Calu3 (cell line): ENCODE data around the gene ZBED2. TPM values are rescaled to one million over a fixed set of nuclear protein-coding genes. Genes with fewer than 3 reads are reported as not detected.

Experiments
- BruUV-seq: library from RNA; stranded (reverse); fragments of 400-500 nt; replicated peaks from 2 replicates; lab custom pipeline; 2021; lab: Mats Ljungman, UMichigan
- CTCF ChIA-PET: fragments of 300-600 bp; sonication (Branson Sonifier 250); formaldehyde crosslinking; loops from one replicate; lab custom pipeline; 2022; ENCODE audit warnings: antibody characterized with exemption; lab: Charles Lee
- DNase-seq: peaks from one replicate; pipeline ENCODE4 v3.0.0; 2022
- H3K27ac Mint-ChIP-seq: one replicate; pipeline ENCODE4 v1.8.0; 2022; ENCODE audit warnings: mixed read lengths; ENCODE audit not compliant: unreplicated experiment
- H3K27me3 Mint-ChIP-seq: one replicate; pipeline ENCODE4 v1.8.0; 2022; ENCODE audit warnings: mixed read lengths; ENCODE audit not compliant: unreplicated experiment
- H3K36me3 Mint-ChIP-seq: one replicate; pipeline ENCODE4 v1.8.0; 2022; ENCODE audit warnings: mild to moderate bottlenecking, moderate library complexity, mixed read lengths; ENCODE audit not compliant: insufficient read depth, unreplicated experiment
- H3K4me1 Mint-ChIP-seq: one replicate; pipeline ENCODE4 v1.8.0; 2022; ENCODE audit warnings: mild to moderate bottlenecking, low read depth, mixed read lengths; ENCODE audit not compliant: unreplicated experiment
- H3K4me3 Mint-ChIP-seq: one replicate; pipeline ENCODE4 v1.8.0; 2022; ENCODE audit warnings: mild to moderate bottlenecking, low read depth, moderate library complexity, mixed read lengths; ENCODE audit not compliant: unreplicated experiment
- H3K9me3 Mint-ChIP-seq: one replicate; pipeline ENCODE4 v1.8.0; 2022; ENCODE audit warnings: low read depth, mixed read lengths; ENCODE audit not compliant: unreplicated experiment
- CTCF ChIP-seq: fragments of 200-600 bp; IDR thresholded peaks from one replicate; pipeline ENCODE4 v1.8.0; 2022; ENCODE audit warnings: antibody characterized with exemption; ENCODE audit not compliant: unreplicated experiment
- intact Hi-C: fragments of 100-400 bp; cut with micrococcal nuclease; formaldehyde crosslinking; loops from one replicate; pipeline ENCODE4 v1.10.0; 2022; ENCODE audit not compliant: unreplicated experiment
- total RNA-seq: library from RNA; stranded (reverse); gene quantifications from 2 replicates; pipeline ENCODE4 v1.2.3, GENCODE V29; 2022

ZBED2 gene
- total RNA-seq, 1 experiment from 2014 or later = 0.24 TPM

GRCh38 chr3:111578867-111579266 is 16.3 kb downstream of the ZBED2 start:
- no TSS peak for BruUV-seq
- no peaks in the 10 kb centered on the region for H3K27me3 Mint-ChIP-seq
- no peak for TF ChIP-seq CTCF
- DNase-seq = no peak
- H3K27ac Mint-ChIP-seq = no peak overlapping the region
- H3K9me3 Mint-ChIP-seq = no peaks in the 10 kb centered on the region
- H3K36me3 Mint-ChIP-seq = no peaks in the 10 kb centered on the region
- intact Hi-C loops = loop anchor here (5.0 kb wide), 1 partner anchor 88 kb away; no protein-coding TSS in a partner anchor
- H3K4me1 Mint-ChIP-seq = peaks cover 33% of the 10 kb centered on the region
- no peak overlapping the region for H3K4me3 Mint-ChIP-seq
- CTCF ChIA-PET = interaction anchor here (0.5 to 2.5 kb wide), 6 partner anchors 13 to 508 kb away, joined by 3 to 44 read pairs (median 17); no protein-coding TSS in a partner anchor

GRCh38 chr3:111577798-111578685 is 17.1 kb downstream of the ZBED2 start:
- CTCF ChIA-PET = interaction anchor here (0.6 to 2.5 kb wide), 11 partner anchors 12 to 390 kb away, joined by 3 to 44 read pairs (median 4); no protein-coding TSS in a partner anchor
- Mint-ChIP-seq H3K27ac (no peak overlapping the region), H3K36me3 (no peaks in the 10 kb centered on the region), H3K4me1 (peaks cover 33% of the 10 kb centered on the region), H3K4me3 (no peak overlapping the region), H3K9me3 (no peaks in the 10 kb centered on the region), H3K27me3 (no peaks in the 10 kb centered on the region)
- peak; percentile 32 for DNase-seq
- BruUV-seq = no TSS peak
- TF ChIP-seq CTCF = no peak
- intact Hi-C loops = loop anchor here (1.0 to 5.0 kb wide), 3 partner anchors 38 to 113 kb away; no protein-coding TSS in a partner anchor

GRCh38 chr3:111577113-111577512 is 18.0 kb downstream of the ZBED2 start:
- no peaks in the 10 kb centered on the region for H3K27me3 Mint-ChIP-seq
- no TSS peak for BruUV-seq
- CTCF ChIA-PET = interaction anchor here (1.0 to 2.5 kb wide), 5 partner anchors 39 to 138 kb away, joined by 4 to 44 read pairs (median 18); no protein-coding TSS in a partner anchor

More at GRCh38 chr3:111577113-111577512, 18.0 kb downstream of the ZBED2 start:
- Mint-ChIP-seq H3K4me3 (no peak overlapping the region), H3K4me1 (peaks cover 29% of the 10 kb centered on the region), H3K36me3 (no peaks in the 10 kb centered on the region), H3K9me3 (no peaks in the 10 kb centered on the region), H3K27ac (no peak overlapping the region)
- intact Hi-C loops = loop anchor here (1.0 to 5.0 kb wide), 3 partner anchors 39 to 114 kb away; no protein-coding TSS in a partner anchor
- DNase-seq = no peak
- no peak for TF ChIP-seq CTCF
